OCI-LY7 (cell line): ENCODE data around the gene PARD3. TPM values are rescaled to one million over a fixed set of nuclear protein-coding genes. Genes with fewer than 3 reads are reported as not detected.

Experiments
- BruUV-seq: library from RNA; stranded (reverse); fragments of 400-500 nt; replicated peaks from 2 replicates; lab custom pipeline; 2021; lab: Mats Ljungman, UMichigan
- CTCF ChIA-PET: fragments of 300-600 bp; sonication (Branson Sonifier 250); formaldehyde crosslinking; loops from one replicate; lab custom pipeline; 2022; ENCODE audit warnings: antibody characterized with exemption; ENCODE audit not compliant: unreplicated experiment; lab: Charles Lee
- POLR2A ChIA-PET: fragments of 300-600 bp; sonication (Branson Sonifier 250); formaldehyde crosslinking; loops from one replicate; lab custom pipeline; 2022; ENCODE audit warnings: antibody characterized with exemption; lab: Charles Lee
- DNase-seq: peaks from one replicate; pipeline ENCODE4 v3.0.0-alpha.2; 2015; ENCODE audit warnings: low spot score
- H2AFZ ChIP-seq: fragments of 200-600 bp; sonication (generic), shearing (Covaris generic); 2 replicates; pipeline ENCODE4 v1.6.1; 2014; ENCODE audit warnings: mild to moderate bottlenecking, antibody characterized with exemption, low read length, moderate library complexity
- H3K27ac ChIP-seq: fragments of 200-600 bp; sonication (generic); 2 replicates; pipeline ENCODE4 v1.5.1; 2014; ENCODE audit warnings: mixed run types, low read depth, mild to moderate bottlenecking, moderate library complexity, low read length, inconsistent platforms; ENCODE audit not compliant: poor library complexity, severe bottlenecking
- H3K36me3 ChIP-seq: fragments of 200-600 bp; sonication (generic); 2 replicates; pipeline ENCODE4 v1.6.1; 2014; ENCODE audit warnings: mild to moderate bottlenecking, antibody characterized with exemption, low read length, moderate library complexity, mixed read lengths; ENCODE audit not compliant: insufficient read depth
- H3K4me1 ChIP-seq: fragments of 200-600 bp; sonication (generic); 2 replicates; pipeline ENCODE4 v1.5.1; 2014; ENCODE audit warnings: mild to moderate bottlenecking, low read length; ENCODE audit not compliant: insufficient read depth, poor library complexity, severe bottlenecking
- H3K4me2 ChIP-seq: fragments of 200-600 bp; sonication (generic); 2 replicates; pipeline ENCODE4 v1.6.1; 2014; ENCODE audit warnings: mild to moderate bottlenecking, low read length
- H3K4me3 ChIP-seq: fragments of 200-600 bp; sonication (generic); 2 replicates; pipeline ENCODE4 v1.5.1; 2014; ENCODE audit warnings: mild to moderate bottlenecking, low read depth, low read length; ENCODE audit not compliant: poor library complexity, severe bottlenecking
- H3K79me2 ChIP-seq: fragments of 200-600 bp; sonication (generic); 2 replicates; pipeline ENCODE4 v1.6.1; 2016; ENCODE audit warnings: low read depth, mild to moderate bottlenecking, low read length, moderate library complexity, mixed read lengths; ENCODE audit not compliant: insufficient read depth
- H3K9me2 ChIP-seq: fragments of 200-600 bp; sonication (generic); 2 replicates; pipeline ENCODE4 v1.6.1; 2016; ENCODE audit warnings: mild to moderate bottlenecking, low read length, mixed read lengths; ENCODE audit not compliant: insufficient read depth
- H3K9me3 ChIP-seq: fragments of 200-600 bp; sonication (generic); 2 replicates; pipeline ENCODE4 v1.6.1; 2014; ENCODE audit warnings: mild to moderate bottlenecking, mixed run types, low read length, mixed read lengths
- H4K20me1 ChIP-seq: fragments of 200-600 bp; sonication (generic); 2 replicates; pipeline ENCODE4 v1.6.1; 2014; ENCODE audit warnings: mild to moderate bottlenecking, antibody characterized with exemption, low read length, moderate library complexity, mixed read lengths; ENCODE audit not compliant: insufficient read depth
- CTCF ChIP-seq: fragments of 200-600 bp; sonication (generic); conservative IDR thresholded peaks from 2 replicates; pipeline ENCODE4 v1.5.1; 2014; ENCODE audit warnings: mild to moderate bottlenecking, antibody characterized with exemption, low read length, moderate library complexity, mixed read lengths
- EZH2phosphoT487 ChIP-seq: fragments of 200-600 bp; sonication (generic); IDR thresholded peaks from 2 replicates; pipeline ENCODE4 v1.6.1; 2018; ENCODE audit warnings: low read depth, borderline replicate concordance, mild to moderate bottlenecking, mixed run types, antibody characterized with exemption, low read length, moderate library complexity, mixed read lengths
- intact Hi-C: fragments of 100-400 bp; cut with micrococcal nuclease; formaldehyde crosslinking; loops from one replicate; pipeline ENCODE4 v1.10.0; 2022; ENCODE audit not compliant: unreplicated experiment
- total RNA-seq, 2 experiments: library from RNA; depleted of rRNA in 1 of 2; stranded (reverse); fragments of >200 nt in 1 of 2; shearing (Covaris generic) in 1 of 2; gene quantifications; 2 replicates each; pipeline ENCODE4 v1.2.3, GENCODE V29; 2014 to 2022

Gene PARD3
- total RNA-seq, 2 experiments from 2014 or later: not detected

- no TSS peak for BruUV-seq
- intact Hi-C loops: no loop called here
Observed at GRCh38 chr10:34420273-34420672, 394.8 kb downstream of the PARD3 start.

GRCh38 chr10:34415039-34415438 lies 400.1 kb downstream of the PARD3 start:
- Histone ChIP-seq H3K27ac (no peak overlapping the region), H4K20me1 (no peaks in the 10 kb centered on the region), H3K9me2 (no peaks in the 10 kb centered on the region), H3K9me3 (no peaks in the 10 kb centered on the region), H3K36me3 (no peaks in the 10 kb centered on the region), H3K4me3 (no peak overlapping the region), H3K4me2 (no peak overlapping the region), H3K79me2 (no peaks in the 10 kb centered on the region), H3K4me1 (no peaks in the 10 kb centered on the region), H2AFZ (no peak overlapping the region)
- DNase-seq: no peak
- no peak for TF ChIP-seq EZH2phosphoT487
- TF ChIP-seq CTCF: no peak
- no TSS peak for BruUV-seq
- intact Hi-C loops: no loop called here
- CTCF ChIA-PET: no interaction called here
- POLR2A ChIA-PET: no interaction called here

More at GRCh38 chr10:34420273-34420672, 394.8 kb downstream of the PARD3 start:
- no peaks in the 10 kb centered on the region for H3K9me3 ChIP-seq
- H3K79me2 ChIP-seq: no peaks in the 10 kb centered on the region
- no peaks in the 10 kb centered on the region for H3K4me1 ChIP-seq
- no peaks in the 10 kb centered on the region for H3K36me3 ChIP-seq
- no peak overlapping the region for H2AFZ ChIP-seq
- CTCF ChIA-PET: no interaction called here
- POLR2A ChIA-PET: no interaction called here
- no peaks in the 10 kb centered on the region for H3K9me2 ChIP-seq
- no peaks in the 10 kb centered on the region for H4K20me1 ChIP-seq
- H3K27ac ChIP-seq: no peak overlapping the region
- no peak for TF ChIP-seq CTCF
- no peak for TF ChIP-seq EZH2phosphoT487
- H3K4me2 ChIP-seq: no peak overlapping the region
- DNase-seq: no peak
- no peak overlapping the region for H3K4me3 ChIP-seq

GRCh38 chr10:34413756-34414587 lies 401.1 kb downstream of the PARD3 start:
- no peaks in the 10 kb centered on the region for H3K79me2 ChIP-seq
- BruUV-seq: no TSS peak
- DNase-seq: no peak
- H3K4me1 ChIP-seq: no peaks in the 10 kb centered on the region
- no peak overlapping the region for H3K4me2 ChIP-seq
- no peaks in the 10 kb centered on the region for H3K9me2 ChIP-seq
- ChIA-PET CTCF (no interaction called here), POLR2A (interaction anchor here (0.7 kb wide), 1 partner anchor 9 kb away, joined by 3 read pairs; no protein-coding TSS in a partner anchor)
- H3K4me3 ChIP-seq: no peak overlapping the region
- intact Hi-C loops: no loop called here
- H4K20me1 ChIP-seq: no peaks in the 10 kb centered on the region
- H3K27ac ChIP-seq: no peak overlapping the region
- no peak overlapping the region for H2AFZ ChIP-seq
- TF ChIP-seq CTCF (no peak), EZH2phosphoT487 (no peak)
- no peaks in the 10 kb centered on the region for H3K9me3 ChIP-seq
- H3K36me3 ChIP-seq: no peaks in the 10 kb centered on the region
